Measurements from ENCODE around the gene CIZ1.
"Not testable (repeated sequence)": the region's sequence is repeated elsewhere in the genome, so short reads cannot be mapped to it uniquely, and the experiment has no call there.

CIZ1 gene

DNA sequence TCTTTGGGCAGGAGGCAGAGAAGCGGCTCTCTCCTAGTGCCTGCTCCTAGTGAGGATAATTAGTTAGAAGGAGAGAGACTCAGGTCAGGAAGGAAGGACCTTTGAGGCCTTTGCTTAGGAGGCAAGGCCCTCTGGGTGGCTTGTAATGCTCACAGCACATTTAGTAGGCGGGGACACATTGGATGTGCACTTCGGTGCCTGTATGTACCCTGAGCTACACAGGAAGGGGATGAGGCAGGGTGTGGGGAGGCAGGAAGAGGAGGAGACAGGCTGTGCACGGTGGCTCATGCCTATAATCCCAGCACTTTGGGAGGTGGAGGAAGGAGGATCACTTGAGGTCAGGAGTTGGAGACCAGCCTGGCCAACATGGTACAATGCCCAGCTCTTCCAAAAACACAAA lies 49.3 kb downstream of the CIZ1 start:
- Mint-ChIP-seq H3K4me1 (ENCODE audit: low read depth) (peaks cover 3% of the 10 kb centered on the region), H3K27me3 (no peaks in the 10 kb centered on the region), H3K27ac (no peak overlapping the region), H3K4me3 (no peak overlapping the region), H3K36me3 (ENCODE audit: low read depth) (no peaks in the 10 kb centered on the region), H3K9me3 (no peaks in the 10 kb centered on the region)

DNA sequence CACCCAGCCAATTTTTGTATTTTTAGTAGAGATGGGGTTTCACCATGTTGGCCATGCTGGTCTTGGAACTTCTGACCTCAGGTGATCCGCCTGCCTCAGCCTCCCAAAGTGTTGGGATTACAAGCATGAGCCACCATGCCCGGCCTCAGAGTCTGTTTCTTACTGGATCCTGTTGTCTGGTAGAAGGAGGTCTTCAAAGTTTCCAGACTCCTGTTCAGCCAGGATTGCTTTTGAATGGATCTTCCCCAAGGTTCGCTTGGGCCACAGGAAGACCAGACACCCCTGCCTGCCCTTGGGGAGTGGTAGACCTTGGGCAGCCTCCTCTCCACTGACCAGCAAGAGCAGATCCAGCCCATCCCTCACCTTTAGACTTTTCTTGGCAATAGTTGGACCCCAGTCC lies 49.8 kb downstream of the CIZ1 start:
- H3K4me3 Mint-ChIP-seq, result no peak overlapping the region
- no peaks in the 10 kb centered on the region for H3K36me3 Mint-ChIP-seq (ENCODE audit: low read depth)
- no peaks in the 10 kb centered on the region for H3K9me3 Mint-ChIP-seq
- H3K27ac Mint-ChIP-seq, result no peak overlapping the region
- no peaks in the 10 kb centered on the region for H3K27me3 Mint-ChIP-seq
- H3K4me1 Mint-ChIP-seq (ENCODE audit: low read depth), result peaks cover 3% of the 10 kb centered on the region

DNA sequence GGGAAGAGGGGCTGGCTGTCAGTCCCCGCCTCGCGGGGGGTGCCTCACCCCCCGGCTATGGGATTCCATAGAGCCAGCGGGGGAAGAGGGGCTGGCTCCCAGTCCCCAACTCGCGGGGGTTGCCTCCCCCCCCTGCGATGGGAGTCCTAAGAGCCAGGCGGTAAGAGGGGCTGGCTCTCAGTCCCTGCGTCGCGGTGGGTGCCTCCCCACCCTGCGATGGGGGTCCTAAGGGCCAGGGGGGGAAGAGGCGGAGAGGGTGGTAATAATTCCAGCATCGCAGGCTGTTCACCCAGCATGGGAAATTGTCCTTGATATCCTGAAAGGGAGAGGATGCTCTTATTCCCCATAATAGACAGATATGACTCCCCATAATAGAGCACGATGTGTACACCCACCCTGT lies 51.8 kb downstream of the CIZ1 start:
- H3K36me3 Mint-ChIP-seq (ENCODE audit: low read depth), result no peaks in the 10 kb centered on the region
- H3K27me3 Mint-ChIP-seq, result no peaks in the 10 kb centered on the region
- H3K27ac Mint-ChIP-seq, result no peak overlapping the region
- no peaks in the 10 kb centered on the region for H3K9me3 Mint-ChIP-seq
- no peak overlapping the region for H3K4me3 Mint-ChIP-seq
- H3K4me1 Mint-ChIP-seq (ENCODE audit: low read depth), result peaks cover 3% of the 10 kb centered on the region

DNA sequence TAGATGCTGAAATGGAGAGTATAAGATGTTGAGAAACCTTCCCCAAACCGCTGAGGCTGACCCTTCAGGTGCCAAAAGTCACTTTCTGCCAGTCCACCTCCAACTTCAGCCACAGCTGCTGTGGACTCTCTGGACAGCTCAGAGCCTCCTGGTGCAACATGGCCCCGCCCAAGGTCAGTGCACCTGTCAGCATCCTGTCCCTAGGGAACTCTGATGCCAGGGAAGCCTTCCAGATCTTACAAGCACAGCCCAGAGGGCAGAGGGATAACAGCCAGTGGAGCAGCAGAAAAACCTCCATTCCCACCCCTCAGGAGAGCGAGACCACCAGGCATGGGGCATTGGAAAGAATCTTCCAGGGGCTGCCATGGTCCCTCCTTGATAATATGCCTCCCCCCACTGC lies 53.4 kb downstream of the CIZ1 start:
- Mint-ChIP-seq H3K36me3 (ENCODE audit: low read depth) (no peaks in the 10 kb centered on the region), H3K4me1 (ENCODE audit: low read depth) (peaks cover 3% of the 10 kb centered on the region), H3K4me3 (no peak overlapping the region), H3K27ac (no peak overlapping the region), H3K27me3 (peaks cover 1% of the 10 kb centered on the region), H3K9me3 (no peaks in the 10 kb centered on the region)

DNA sequence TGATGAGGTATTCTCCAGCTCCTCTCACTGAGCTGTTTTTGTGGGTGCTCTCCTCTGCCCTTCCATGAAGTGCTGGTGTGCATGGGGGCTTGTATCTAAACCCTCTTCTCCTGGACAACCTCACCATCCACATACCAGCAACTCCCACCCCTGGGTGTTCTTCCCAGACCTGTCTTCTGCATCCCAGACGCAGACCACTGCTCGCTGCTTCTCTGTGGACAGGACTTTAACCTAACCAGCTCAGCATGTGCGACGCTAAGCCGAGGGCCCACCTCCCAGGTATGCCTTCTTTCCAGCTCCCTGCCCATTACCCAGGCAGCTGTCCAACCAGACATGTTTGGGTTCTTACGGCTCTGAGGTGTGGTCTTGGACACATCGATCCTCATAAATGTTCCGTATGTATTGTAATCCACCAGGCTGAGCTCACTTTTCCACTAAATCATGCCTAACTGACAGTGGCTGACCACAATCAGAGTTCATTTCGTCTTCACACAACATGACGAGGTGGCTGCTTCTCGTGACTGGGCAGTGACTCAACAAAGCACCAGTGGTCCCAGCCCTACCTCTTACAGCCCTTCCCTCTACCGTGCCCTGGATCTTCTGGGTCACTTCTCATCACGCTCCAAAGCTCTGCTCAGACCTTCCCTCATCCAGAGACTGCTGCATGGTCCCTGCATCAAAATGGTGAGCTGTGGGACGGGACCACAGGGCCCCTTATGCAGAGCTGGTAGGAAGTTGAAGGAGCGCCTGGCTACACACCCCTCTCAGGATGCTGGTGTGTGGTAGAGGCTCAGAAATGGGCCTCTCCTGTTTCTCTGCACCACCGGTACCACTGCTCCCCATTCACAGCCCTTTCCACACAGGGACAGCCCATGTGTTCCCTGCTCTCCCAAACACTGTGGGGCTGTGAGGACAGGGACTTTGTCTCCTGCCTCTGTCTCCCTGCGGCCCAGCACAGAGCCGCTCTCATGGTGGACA lies 54.3 kb downstream of the CIZ1 start:
- H3K27me3 Mint-ChIP-seq, result peaks cover 3% of the 10 kb centered on the region
- no peak overlapping the region for H3K4me3 Mint-ChIP-seq
- no peaks in the 10 kb centered on the region for H3K36me3 Mint-ChIP-seq (ENCODE audit: low read depth)
- H3K9me3 Mint-ChIP-seq, result no peaks in the 10 kb centered on the region
- peaks cover 2% of the 10 kb centered on the region for H3K4me1 Mint-ChIP-seq (ENCODE audit: low read depth)
- no peak overlapping the region for H3K27ac Mint-ChIP-seq

DNA sequence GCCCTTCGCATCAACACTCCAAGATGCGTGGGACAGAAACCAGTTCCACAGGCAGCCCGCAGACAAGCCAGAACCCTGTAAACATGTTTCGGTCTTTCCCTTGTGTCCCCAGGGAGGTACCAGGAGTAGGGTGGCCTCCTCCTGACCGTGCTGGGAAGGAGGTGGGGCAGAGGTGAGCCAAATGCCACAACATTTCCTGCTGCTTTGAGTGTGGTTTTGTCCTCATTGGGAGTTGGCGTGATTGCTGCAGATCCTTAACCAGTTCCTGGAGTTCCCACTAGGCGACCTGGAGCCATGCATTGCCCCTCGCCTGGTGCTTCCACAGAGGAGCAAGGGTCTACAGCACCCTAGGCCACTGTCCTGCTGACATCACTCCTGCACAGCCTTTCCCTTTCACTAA lies 55.8 kb downstream of the CIZ1 start:
- not testable (repeated sequence) for H3K27ac Mint-ChIP-seq, H3K9me3 Mint-ChIP-seq, H3K4me3 Mint-ChIP-seq

DNA sequence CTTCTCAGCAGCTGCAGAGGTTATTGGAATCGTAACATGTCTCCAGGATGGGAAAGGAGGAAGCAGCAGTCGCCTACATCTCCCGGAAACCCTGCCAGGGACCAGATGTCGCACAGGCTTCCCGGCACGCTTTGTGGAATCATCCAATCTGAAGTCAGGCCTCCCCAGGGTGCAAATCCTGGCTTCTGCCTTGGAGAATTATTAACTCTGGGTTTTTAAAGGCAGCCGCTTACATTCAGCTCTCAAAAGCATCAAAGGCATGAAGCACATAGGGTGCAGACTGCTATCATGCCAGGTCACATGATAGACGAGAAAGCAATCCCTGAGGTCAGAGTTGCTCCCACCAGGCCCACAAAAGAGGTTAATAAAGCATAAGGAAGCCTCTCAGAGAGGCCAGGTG lies 59.2 kb downstream of the CIZ1 start:
- not testable (repeated sequence) for H3K9me3 Mint-ChIP-seq; H3K4me3 Mint-ChIP-seq; H3K36me3 Mint-ChIP-seq (ENCODE audit: low read depth); H3K27me3 Mint-ChIP-seq; H3K27ac Mint-ChIP-seq
- H3K4me1 Mint-ChIP-seq (ENCODE audit: low read depth), result peaks cover 20% of the 10 kb centered on the region

More for the DNA sequence above, 55.8 kb downstream of the CIZ1 start:
- H3K4me1 Mint-ChIP-seq (ENCODE audit: low read depth); H3K27me3 Mint-ChIP-seq; H3K36me3 Mint-ChIP-seq (ENCODE audit: low read depth): not testable (repeated sequence)

DNA sequence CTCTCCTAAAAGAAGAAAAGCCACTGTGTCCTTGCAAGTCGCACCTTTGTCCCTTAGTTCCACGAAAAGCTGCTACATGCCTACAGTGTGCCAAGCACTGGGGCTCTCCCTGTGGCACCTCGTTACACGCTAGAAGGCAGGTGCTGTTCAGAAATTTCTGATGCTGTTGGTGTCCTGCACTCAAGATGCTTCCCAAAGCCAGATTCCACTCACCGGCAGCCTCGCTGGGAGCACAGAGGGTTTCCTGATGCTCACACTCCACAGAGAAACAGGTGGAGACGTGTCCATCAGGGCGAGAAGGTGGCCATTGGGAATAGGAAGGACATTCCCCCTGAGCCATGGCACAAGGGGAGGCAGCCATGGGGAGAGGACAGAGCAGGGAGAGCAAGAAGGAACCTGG lies 60.0 kb downstream of the CIZ1 start:
- not testable (repeated sequence) for H3K4me3 Mint-ChIP-seq; H3K36me3 Mint-ChIP-seq (ENCODE audit: low read depth); H3K27me3 Mint-ChIP-seq; H3K9me3 Mint-ChIP-seq; H3K27ac Mint-ChIP-seq
- peaks cover 21% of the 10 kb centered on the region for H3K4me1 Mint-ChIP-seq (ENCODE audit: low read depth)

DNA sequence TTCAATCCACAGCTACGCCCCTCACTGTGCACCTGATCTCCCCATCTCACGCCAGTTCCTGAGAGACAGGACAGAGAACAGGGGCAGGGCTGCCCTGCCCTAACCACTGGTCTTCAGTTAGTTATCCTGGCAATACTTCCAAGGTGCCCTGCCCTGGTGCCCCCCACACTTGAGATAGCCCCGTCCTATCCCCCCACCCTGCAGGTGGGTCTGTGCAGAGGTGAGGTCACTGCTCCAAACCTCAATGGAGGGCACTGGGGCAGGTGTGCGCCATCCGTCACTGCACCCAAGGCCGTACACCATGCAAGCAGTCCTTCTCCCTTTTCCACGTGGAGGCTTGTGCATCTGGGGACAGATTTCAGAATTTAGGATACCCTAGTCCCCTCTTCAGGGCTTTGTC lies 60.7 kb downstream of the CIZ1 start:
- not testable (repeated sequence) for H3K27ac Mint-ChIP-seq; H3K36me3 Mint-ChIP-seq (ENCODE audit: low read depth); H3K27me3 Mint-ChIP-seq; H3K9me3 Mint-ChIP-seq; H3K4me3 Mint-ChIP-seq
- H3K4me1 Mint-ChIP-seq (ENCODE audit: low read depth), result peaks cover 28% of the 10 kb centered on the region

DNA sequence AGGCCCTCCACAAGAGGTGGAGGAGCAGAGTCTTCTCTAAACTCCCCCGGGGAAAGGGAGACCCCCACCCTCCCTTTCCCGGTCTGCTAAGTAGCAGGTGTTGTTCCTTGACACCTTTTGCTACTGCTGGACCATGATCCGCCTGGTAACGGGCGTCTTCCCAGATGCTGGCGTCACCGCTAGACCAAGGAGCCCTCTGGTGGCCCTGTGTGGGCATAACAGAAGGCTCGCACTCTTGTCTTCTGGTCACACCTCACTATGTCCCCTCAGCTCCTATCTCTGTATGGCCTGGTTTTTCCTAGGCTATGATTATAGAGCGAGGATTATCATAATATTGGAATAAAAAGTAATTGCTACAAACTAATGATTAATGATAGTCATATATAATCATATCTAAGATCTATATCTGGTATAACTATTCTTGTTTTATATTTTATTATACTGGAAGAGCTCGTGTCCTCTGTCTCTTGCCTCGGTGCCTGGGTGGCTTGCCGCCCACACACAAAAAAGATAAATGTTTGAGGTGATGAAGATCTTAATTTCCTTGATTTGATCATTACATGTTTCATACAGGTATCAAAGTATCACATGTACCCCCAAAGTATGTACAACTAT lies 61.3 kb downstream of the CIZ1 start:
- H3K4me3 Mint-ChIP-seq, result peak overlapping the region; percentile 35
- not testable (repeated sequence) for H3K36me3 Mint-ChIP-seq (ENCODE audit: low read depth); H3K9me3 Mint-ChIP-seq; H3K27ac Mint-ChIP-seq; H3K27me3 Mint-ChIP-seq
- peaks cover 34% of the 10 kb centered on the region for H3K4me1 Mint-ChIP-seq (ENCODE audit: low read depth)

DNA sequence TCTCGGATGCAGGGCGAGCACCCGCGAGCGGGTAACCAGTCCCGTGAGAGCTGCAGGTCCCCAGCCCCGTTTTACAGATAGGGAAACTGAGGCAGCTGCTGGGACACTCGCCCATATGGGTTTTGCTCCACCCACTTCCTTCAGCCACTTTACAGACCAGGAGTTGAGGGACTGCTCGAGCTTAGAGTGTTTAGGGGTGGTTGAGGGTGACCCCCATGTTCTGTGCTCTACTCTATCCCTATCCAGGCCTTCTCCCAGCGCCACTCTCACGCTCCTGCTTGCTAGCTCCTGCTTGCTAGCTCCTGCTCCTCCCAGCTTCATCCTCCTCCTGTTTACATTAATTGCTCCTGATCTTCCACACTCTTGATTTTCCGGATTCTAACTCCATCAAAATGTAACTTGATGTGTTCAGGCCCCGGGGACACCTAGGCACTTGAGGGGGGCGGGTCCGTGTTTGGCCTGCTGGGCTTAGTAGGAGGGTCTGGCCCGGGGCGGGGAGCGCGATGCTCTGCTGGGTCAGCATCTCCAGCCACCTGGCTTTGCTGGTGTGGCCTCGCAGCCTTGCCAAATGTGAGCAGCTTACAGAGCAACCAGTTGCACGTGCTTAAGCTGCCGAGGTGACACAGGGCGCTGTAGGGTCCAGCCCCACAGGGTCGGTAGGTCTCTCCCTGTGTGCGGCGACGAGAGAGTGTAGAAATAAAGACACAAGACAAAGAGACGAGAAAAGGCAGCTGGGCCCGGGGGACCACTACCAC lies 62.4 kb downstream of the CIZ1 start:
- peak overlapping the region; percentile 43 for H3K27ac Mint-ChIP-seq
- H3K36me3 Mint-ChIP-seq (ENCODE audit: low read depth), result peaks cover 5% of the 10 kb centered on the region
- peak overlapping the region; percentile 97 for H3K4me3 Mint-ChIP-seq
- H3K27me3 Mint-ChIP-seq, result peaks cover 3% of the 10 kb centered on the region
- peaks cover 38% of the 10 kb centered on the region for H3K4me1 Mint-ChIP-seq (ENCODE audit: low read depth)
- H3K9me3 Mint-ChIP-seq, result no peaks in the 10 kb centered on the region

DNA sequence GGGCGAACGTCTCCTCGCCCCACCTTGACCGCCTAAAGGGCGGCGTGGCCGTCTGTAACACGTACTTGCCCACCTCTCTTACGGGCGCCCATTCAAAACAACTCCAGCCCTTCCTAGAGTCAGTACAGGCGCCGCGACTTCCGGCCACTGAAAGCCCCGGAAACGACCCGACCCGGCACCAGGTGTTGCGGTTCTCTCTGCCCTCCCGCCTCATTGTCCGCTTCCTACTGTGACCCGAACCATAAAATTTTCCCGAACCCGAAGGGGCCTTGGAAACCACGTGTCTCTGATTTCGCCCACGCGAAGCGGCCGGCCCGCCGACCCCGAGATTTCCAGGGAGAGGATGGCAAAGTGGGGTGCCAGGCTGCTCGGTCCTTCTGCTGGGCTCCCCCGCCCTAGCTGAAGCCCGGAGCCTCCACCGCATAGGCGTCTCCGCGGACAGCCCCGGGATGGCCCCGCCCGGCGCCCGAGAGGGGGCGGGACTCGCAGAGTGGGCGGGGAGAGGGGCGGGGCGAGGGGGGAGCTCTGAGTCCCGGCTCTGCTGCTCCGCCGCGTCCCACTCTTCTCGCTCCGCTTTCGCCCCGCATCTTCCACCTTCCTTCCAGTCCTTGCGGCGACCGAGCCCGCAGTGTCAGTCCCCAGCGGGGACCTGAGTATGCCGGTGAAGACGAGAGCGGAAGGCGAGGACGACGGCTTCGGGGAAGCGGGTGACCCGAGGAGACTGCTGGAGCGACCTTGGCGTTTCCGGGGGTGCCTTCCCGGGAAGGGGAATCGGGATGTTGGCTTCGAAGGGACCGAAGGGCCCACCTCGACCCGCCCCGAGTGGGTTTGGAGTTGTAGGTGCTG lies 63.2 kb downstream of the CIZ1 start:
- H3K4me1 Mint-ChIP-seq (ENCODE audit: low read depth), result peaks cover 38% of the 10 kb centered on the region
- H3K36me3 Mint-ChIP-seq (ENCODE audit: low read depth), result peaks cover 9% of the 10 kb centered on the region
- peak overlapping the region; percentile 97 for H3K4me3 Mint-ChIP-seq
- peak overlapping the region; percentile 98 for H3K27ac Mint-ChIP-seq
- no peaks in the 10 kb centered on the region for H3K9me3 Mint-ChIP-seq
- H3K27me3 Mint-ChIP-seq, result peaks cover 3% of the 10 kb centered on the region

DNA sequence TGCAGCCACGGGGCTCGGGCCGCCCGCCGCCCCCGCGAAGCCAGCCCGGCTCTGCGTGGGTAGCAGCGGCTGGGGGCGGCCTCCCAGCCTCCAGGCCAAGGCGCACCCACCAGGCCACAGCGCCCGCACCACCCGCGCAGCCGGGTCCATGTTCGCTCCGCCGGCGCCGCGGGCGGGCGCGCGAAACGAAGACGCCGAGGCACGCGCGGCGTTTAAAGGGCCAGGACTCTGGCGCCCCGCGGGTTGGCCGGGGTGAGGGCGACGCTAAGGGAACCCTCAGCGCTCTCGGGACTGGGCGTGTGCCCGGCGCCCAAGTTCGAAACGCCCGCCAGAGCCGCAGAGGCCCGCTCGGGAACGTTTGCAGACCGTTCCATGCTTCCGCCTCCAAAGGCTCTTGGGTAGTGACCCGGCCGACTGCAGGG lies 63.8 kb downstream of the CIZ1 start, which contains the start of gene PTGES2:
TSS of gene PTGES2 (minus strand) at position 162 of the 422 bp plus-strand sequence. CDS start at position 150, 12 bp downstream.
- H3K4me1 Mint-ChIP-seq (ENCODE audit: low read depth), result peaks cover 38% of the 10 kb centered on the region
- H3K9me3 Mint-ChIP-seq, result no peaks in the 10 kb centered on the region
- no peaks in the 10 kb centered on the region for H3K27me3 Mint-ChIP-seq
- peak within 1 kb of the TSS; percentile 97 for H3K4me3 Mint-ChIP-seq
- peak within 1 kb of the TSS; percentile 98 for H3K27ac Mint-ChIP-seq
- H3K36me3 Mint-ChIP-seq (ENCODE audit: low read depth), result peaks cover 9% of the 10 kb centered on the region

DNA sequence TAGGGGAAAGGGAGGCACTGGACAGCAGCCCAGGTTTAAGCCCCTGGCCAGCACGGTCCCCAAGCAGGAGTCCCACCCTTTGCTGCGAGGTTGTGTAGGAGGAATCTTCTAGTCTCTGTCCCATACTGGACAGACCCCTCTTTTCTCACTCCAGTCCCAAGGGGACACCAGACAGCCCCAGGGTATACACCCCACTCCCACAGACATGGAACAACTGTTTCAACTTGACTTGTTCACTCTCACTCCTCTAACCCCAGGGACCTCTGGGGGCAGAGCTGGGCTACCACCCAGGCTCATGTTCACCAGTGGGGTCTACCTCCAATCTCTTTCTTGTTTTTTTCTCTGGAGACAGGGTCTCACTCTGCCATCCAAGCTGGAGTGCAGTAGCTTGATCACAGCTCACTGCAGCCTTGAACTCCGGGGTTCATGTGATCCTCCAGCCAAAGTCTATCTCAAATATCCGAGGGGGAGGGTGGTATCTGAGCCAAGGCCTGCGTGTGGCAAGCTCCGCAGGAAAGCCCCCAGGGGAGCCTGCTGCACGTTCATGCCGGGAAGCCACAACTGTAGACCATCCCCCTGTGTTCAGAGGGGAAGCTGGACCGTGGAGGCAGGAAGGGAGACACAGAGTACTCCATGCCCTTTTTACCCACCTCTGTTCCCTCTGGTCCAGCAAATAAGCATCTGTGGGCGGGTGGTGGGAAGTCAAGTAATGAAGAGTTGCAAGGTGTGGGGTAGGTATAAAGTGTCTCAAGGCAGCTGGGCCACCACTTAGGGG lies 65.6 kb downstream of the CIZ1 start:
- H3K9me3 Mint-ChIP-seq, result no peaks in the 10 kb centered on the region
- no peaks in the 10 kb centered on the region for H3K27me3 Mint-ChIP-seq
- peaks cover 38% of the 10 kb centered on the region for H3K4me1 Mint-ChIP-seq (ENCODE audit: low read depth)
- peak overlapping the region; percentile 81 for H3K27ac Mint-ChIP-seq
- peaks cover 9% of the 10 kb centered on the region for H3K36me3 Mint-ChIP-seq (ENCODE audit: low read depth)
- peak overlapping the region; percentile 84 for H3K4me3 Mint-ChIP-seq

Data from stimulated activated naive CD8-positive, alpha-beta T cell treated with anti-CD3 and anti-CD28 coated beads, Interleukin-15, Interleukin-2, amounts not matched to agents 100 ng/mL and 50 ng/mL, for 24 hours (primary cell).